ENCODE data around the gene CDK2.

The CDK2 gene

DNA sequence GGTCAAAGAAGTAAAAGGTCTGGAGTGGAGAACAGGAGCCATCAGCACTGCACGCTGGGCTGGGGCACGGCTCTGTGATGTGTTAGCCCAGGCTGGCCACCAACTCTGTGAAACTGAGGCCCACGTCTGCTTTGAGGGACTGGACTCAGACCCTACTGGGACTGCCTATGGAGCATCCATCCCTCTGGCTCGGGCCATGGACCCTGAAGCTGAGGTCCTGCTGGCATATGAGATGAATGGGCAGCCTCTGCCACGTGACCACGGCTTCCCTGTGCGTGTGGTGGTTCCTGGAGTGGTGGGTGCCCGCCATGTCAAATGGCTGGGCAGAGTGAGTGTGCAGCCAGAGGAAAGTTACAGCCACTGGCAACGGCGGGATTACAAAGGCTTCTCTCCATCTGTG is 37.6 kb downstream of the CDK2 start:
- TF ChIP-seq CTCF (IDR thresholded peaks at IDR 0.05; ENCODE audit: low read depth, low read length) = no peak
- H3K4me3 ChIP-seq (ENCODE audit: low read depth, low read length) = no peak overlapping the region

- no peak for TF ChIP-seq CTCF (IDR thresholded peaks at IDR 0.05; ENCODE audit: low read depth, low read length)
- peak overlapping the region; percentile 61 for H3K4me3 ChIP-seq (ENCODE audit: low read depth, low read length)
Measured at GRCh38 chr12:56007564-56008559, 41.2 kb downstream of the CDK2 start.

DNA sequence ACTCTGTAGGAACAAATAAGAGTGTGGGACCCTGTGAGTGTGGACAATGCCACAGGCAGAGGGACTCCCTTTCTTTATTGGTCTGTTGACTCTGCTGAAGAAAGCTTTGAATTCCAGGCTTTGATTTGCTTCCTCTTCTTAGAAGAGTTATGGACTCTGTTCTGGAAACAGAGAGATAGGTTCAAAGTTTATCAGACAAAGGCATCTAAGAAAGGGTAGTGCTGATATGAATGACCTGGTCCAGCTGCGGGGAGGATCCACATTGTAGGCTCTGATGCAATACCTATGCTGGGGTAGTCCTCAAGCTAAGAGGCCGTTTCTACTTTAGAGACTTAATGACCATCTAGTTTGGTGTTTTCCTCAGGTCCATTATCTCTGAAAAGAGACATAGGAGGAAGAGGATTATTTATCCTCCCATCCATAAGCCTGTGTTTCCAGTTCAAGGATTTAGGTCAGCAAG is 43.5 kb downstream of the CDK2 start:
- no peak for TF ChIP-seq CTCF (IDR thresholded peaks at IDR 0.05; ENCODE audit: low read depth, low read length)
- H3K4me3 ChIP-seq (ENCODE audit: low read depth, low read length) = no peak overlapping the region

DNA sequence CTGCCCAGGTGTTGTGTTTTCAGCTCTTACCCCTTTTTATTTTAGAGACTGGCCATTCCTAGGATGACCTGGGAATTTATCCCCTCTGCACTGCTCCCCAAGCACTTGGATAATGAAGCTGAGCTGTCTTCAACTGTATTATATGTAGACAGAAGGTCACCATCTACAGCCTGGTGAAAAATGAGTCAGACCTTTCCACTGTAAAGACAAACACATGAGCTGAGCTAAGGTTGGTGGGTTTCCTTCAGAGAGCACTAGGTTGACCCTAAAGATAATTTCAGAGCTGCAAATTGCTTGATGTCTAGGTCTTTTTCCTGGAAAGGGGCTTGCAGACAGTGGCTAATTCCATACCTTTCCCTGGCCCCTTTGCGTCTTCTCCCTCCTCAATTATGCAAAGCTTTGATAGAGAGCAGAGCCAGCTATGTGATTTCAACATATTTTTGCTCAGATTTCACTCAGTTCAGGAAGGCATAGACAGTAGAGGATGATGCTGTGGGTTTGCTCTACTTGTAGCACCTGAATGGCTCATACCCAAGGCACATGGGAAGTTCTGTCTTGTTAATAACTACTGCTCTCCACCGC is 45.0 kb downstream of the CDK2 start:
- TF ChIP-seq CTCF (IDR thresholded peaks at IDR 0.05; ENCODE audit: low read depth, low read length) = no peak
- H3K4me3 ChIP-seq (ENCODE audit: low read depth, low read length) = no peak overlapping the region

DNA sequence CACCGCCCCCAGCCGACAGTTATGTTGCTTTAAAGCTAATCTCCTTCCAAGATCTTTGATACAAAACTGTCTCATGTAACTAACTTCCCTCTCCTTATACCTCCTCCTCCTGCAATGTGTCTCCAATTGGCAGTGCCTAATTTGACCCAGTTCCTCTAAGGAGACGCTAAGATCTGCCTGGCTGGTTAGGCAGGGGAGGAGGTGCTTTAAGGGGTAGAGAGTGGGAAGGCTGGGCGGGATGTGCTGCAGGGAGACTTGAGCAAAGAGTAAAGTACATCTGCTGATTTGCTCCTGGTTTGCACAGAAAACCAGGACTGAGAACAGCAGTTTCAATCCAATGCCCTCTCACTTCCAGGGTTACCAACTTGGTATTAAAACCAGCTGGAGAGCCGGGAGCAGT is 46.9 kb downstream of the CDK2 start:
- no peak for TF ChIP-seq CTCF (IDR thresholded peaks at IDR 0.05; ENCODE audit: low read depth, low read length)
- no peak overlapping the region for H3K4me3 ChIP-seq (ENCODE audit: low read depth, low read length)

- TF ChIP-seq CTCF (IDR thresholded peaks at IDR 0.05; ENCODE audit: low read depth, low read length) = no peak
- no peak overlapping the region for H3K4me3 ChIP-seq (ENCODE audit: low read depth, low read length)
Measured at GRCh38 chr12:56014205-56014604, 47.6 kb downstream of the CDK2 start.

DNA sequence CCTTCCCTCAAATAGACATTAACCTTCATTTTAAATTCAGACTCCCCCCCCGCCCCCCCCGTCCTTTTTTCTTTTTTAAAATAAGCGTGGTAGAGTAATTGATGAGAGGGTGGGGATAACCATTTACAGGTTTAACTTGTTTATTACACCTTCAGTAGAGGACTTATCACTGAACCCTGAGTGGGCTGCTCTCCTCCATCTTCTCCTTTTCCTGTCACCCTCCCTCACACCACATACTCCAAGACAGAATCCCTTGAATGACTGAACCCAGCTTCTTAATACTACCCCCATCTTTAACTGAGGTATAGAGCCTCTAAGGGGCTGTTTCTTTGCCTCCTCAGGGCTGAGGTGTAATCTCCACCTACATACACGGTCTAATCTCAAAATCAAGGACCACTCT is 50.6 kb downstream of the CDK2 start:
- no peak for TF ChIP-seq CTCF (IDR thresholded peaks at IDR 0.05; ENCODE audit: low read depth, low read length)
- no peak overlapping the region for H3K4me3 ChIP-seq (ENCODE audit: low read depth, low read length)
